K562 (cell line): Measurements from ENCODE around the gene BORCS8. TPM values are rescaled to one million over a fixed set of nuclear protein-coding genes. Genes with fewer than 3 reads are reported as not detected.
A peak's percentile ranks its signal among the peaks of the same experiment; 100 is the strongest.

Experiments used
- ATF1 ChIP-seq, 2 experiments: fragments of 450-650 bp in 1 of 2; IDR thresholded peaks; 2 replicates each; pipeline ENCODE4 v1.6.1; 2016; ENCODE audit warnings: missing compliant biosample characterization in 1 of 2, missing genetic modification characterization in 1 of 2
- CTBP1 ChIP-seq: fragments of 450-650 bp; IDR thresholded peaks from 2 replicates; pipeline ENCODE4 v1.6.1; 2016; ENCODE audit warnings: borderline replicate concordance
- NFIC ChIP-seq: fragments of 450-650 bp; IDR thresholded peaks from 2 replicates; pipeline ENCODE4 v1.6.1; 2017; ENCODE audit warnings: mild to moderate bottlenecking, inconsistent platforms
- RBFOX2 ChIP-seq: fragments of 200-400 bp; formaldehyde crosslinking; IDR thresholded peaks from 2 replicates; pipeline ENCODE4 v1.6.1; 2017; ENCODE audit warnings: low read depth, mild to moderate bottlenecking, low read length, moderate library complexity
- RNF2 ChIP-seq: sonication (generic); IDR thresholded peaks from 2 replicates; pipeline ENCODE4 v1.6.1; 2016
- SREBF1 ChIP-seq: fragments of 150-350 bp; IDR thresholded peaks from 2 replicates; pipeline ENCODE4 v1.6.1; 2014; ENCODE audit warnings: antibody characterized with exemption, low read depth, low read length, borderline replicate concordance
- UBTF ChIP-seq, 2 experiments: IDR thresholded peaks; 2 replicates each; pipeline ENCODE4 v1.6.1; 2012; ENCODE audit warnings: improper control_type of control experiment in 2 of 2, low read depth in 2 of 2, low read length in 2 of 2, borderline replicate concordance in 1 of 2
- WHSC1 ChIP-seq: IDR thresholded peaks from one replicate; pipeline ENCODE4 v1.6.1; 2012; ENCODE audit warnings: low read length, control low read depth, inconsistent platforms
- ZNF3 ChIP-seq: fragments of 250-450 bp; sonication (Bioruptor Pico); IDR thresholded peaks from 2 replicates; pipeline ENCODE4 v1.5.0; 2021; ENCODE audit warnings: mild to moderate bottlenecking, moderate library complexity
- polyA plus RNA-seq, 8 experiments: library from polyadenylated mRNA; depleted of rRNA in 4 of 8; stranded (reverse) in 5 of 8; unstranded in 3 of 8; fragments of >200 nt; fragmentation: Nextera tagmentation in 2 of 8; fragmentation: Illumina TruSeq in 1 of 8; extraction: Ambion mirVana in 2 of 8; extraction: Trizol in 1 of 8; gene quantifications; 2 replicates each; pipeline versions ENCODE4 v1.2.1 to v1.2.3, GENCODE V29; 2011 to 2014; ENCODE audit warnings: inconsistent platforms in 1 of 8, missing spikeins in 1 of 8
- total RNA-seq, 7 experiments: library from RNA; depleted of rRNA in 6 of 7; stranded (reverse); fragments of >200 nt in 6 of 7; fragmentation: Illumina TruSeq in 2 of 7; extraction: Trizol in 2 of 7; gene quantifications; 2 replicates each; pipeline versions ENCODE4 v1.2.1 to v1.2.3, GENCODE V29; 2011 to 2021; ENCODE audit warnings: low replicate concordance in 1 of 7
- TF ChIP-seq, protein P1 (sequence below): sonication (generic); formaldehyde crosslinking; IDR thresholded peaks from 2 replicates; pipeline ENCODE4 v1.8.0; 2023; ENCODE audit warnings: mild to moderate bottlenecking, missing genetic modification reagents
- TF ChIP-seq, protein P2 (sequence below): IDR thresholded peaks from 2 replicates; pipeline ENCODE4 v1.6.1; 2011; ENCODE audit warnings: borderline replicate concordance, low read depth, mild to moderate bottlenecking, moderate library complexity, low read length; ENCODE audit not compliant: insufficient read depth, poor library complexity, severe bottlenecking
- TF ChIP-seq, protein P3 (sequence below), 2 experiments: fragments of 200-800 bp in 1 of 2; sonication (Bioruptor generic) in 1 of 2; sonication (generic) in 1 of 2; formaldehyde crosslinking in 1 of 2; IDR thresholded peaks in 1 of 2; conservative IDR thresholded peaks in 1 of 2; 2 replicates each; pipeline versions ENCODE4 v1.5.0 to v1.6.1; 2016 to 2020; ENCODE audit warnings: missing compliant biosample characterization in 1 of 2, missing genetic modification characterization in 1 of 2, missing genetic modification reagents in 1 of 2

Gene BORCS8
- total and polyA plus RNA-seq, 9 of the 15 experiments (the other 6 are each of a cell fraction or from before 2014, with no cell fraction given), result 4.6 to 33.6 (median 16.3) TPM

DNA sequence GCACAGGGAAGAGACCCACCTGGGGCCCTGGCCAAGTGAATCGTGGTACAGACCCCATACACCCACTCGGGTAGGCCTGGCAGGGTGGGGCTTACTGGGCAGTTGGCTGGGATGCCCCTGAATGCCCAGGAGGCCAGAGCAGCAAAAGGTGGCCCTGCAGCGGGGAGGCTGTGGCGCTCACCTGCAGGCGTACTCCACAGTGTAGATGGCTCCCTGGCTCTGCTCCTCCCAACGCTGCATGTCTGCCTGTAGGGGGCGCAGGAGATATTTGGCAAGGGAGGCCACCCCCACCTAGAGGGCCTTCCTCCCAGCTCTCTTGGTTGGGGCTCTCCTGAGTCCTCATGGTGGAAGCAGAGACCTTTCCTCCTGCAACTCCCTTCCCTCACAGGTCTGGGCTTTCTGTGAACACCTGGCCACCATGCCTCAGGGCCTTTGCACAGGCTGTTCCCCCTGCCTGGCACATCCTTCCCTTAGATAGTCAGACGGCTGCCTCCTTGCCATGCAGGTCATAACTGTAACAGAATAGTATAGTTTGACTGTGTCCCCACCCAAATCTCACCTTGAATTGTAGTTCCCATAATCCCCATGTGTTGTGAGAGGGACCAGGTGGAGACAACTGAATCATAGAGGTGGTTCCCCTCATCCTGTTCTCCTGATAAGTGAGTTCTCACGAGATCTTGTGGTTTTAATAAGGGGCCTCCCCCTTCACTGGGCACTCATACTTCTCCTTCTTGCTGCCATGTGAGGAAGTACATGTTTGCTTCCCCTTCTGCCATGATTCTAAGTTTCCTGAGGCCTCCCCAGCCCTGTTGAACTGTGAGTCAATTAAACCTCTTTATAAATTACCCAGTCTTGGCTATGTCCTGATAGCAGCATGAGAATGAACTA lies 5.9 kb downstream of the BORCS8 start (continued):
- TF ChIP-seq, protein P1, sequence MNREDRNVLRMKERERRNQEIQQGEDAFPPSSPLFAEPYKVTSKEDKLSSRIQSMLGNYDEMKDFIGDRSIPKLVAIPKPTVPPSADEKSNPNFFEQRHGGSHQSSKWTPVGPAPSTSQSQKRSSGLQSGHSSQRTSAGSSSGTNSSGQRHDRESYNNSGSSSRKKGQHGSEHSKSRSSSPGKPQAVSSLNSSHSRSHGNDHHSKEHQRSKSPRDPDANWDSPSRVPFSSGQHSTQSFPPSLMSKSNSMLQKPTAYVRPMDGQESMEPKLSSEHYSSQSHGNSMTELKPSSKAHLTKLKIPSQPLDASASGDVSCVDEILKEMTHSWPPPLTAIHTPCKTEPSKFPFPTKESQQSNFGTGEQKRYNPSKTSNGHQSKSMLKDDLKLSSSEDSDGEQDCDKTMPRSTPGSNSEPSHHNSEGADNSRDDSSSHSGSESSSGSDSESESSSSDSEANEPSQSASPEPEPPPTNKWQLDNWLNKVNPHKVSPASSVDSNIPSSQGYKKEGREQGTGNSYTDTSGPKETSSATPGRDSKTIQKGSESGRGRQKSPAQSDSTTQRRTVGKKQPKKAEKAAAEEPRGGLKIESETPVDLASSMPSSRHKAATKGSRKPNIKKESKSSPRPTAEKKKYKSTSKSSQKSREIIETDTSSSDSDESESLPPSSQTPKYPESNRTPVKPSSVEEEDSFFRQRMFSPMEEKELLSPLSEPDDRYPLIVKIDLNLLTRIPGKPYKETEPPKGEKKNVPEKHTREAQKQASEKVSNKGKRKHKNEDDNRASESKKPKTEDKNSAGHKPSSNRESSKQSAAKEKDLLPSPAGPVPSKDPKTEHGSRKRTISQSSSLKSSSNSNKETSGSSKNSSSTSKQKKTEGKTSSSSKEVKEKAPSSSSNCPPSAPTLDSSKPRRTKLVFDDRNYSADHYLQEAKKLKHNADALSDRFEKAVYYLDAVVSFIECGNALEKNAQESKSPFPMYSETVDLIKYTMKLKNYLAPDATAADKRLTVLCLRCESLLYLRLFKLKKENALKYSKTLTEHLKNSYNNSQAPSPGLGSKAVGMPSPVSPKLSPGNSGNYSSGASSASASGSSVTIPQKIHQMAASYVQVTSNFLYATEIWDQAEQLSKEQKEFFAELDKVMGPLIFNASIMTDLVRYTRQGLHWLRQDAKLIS (CRISPR knock-in tag), result no peak
- TF ChIP-seq, protein P2, sequence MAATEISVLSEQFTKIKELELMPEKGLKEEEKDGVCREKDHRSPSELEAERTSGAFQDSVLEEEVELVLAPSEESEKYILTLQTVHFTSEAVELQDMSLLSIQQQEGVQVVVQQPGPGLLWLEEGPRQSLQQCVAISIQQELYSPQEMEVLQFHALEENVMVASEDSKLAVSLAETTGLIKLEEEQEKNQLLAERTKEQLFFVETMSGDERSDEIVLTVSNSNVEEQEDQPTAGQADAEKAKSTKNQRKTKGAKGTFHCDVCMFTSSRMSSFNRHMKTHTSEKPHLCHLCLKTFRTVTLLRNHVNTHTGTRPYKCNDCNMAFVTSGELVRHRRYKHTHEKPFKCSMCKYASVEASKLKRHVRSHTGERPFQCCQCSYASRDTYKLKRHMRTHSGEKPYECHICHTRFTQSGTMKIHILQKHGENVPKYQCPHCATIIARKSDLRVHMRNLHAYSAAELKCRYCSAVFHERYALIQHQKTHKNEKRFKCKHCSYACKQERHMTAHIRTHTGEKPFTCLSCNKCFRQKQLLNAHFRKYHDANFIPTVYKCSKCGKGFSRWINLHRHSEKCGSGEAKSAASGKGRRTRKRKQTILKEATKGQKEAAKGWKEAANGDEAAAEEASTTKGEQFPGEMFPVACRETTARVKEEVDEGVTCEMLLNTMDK, result peak; percentile 84
- peak; percentile 30; the same call in 1 of the 2 replicates for TF ChIP-seq CTBP1
- no peak for TF ChIP-seq SREBF1
- TF ChIP-seq, protein P3, sequence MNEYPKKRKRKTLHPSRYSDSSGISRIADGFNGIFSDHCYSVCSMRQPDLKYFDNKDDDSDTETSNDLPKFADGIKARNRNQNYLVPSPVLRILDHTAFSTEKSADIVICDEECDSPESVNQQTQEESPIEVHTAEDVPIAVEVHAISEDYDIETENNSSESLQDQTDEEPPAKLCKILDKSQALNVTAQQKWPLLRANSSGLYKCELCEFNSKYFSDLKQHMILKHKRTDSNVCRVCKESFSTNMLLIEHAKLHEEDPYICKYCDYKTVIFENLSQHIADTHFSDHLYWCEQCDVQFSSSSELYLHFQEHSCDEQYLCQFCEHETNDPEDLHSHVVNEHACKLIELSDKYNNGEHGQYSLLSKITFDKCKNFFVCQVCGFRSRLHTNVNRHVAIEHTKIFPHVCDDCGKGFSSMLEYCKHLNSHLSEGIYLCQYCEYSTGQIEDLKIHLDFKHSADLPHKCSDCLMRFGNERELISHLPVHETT (CRISPR knock-in tag; conservative IDR thresholded peaks at IDR 0.05 in 1 of 2, IDR thresholded peaks at IDR 0.05 in 1 of 2), result no peak
- TF ChIP-seq ZNF3, result no peak
- TF ChIP-seq WHSC1, result no peak
- TF ChIP-seq UBTF (IDR thresholded peaks at IDR 0.05; ENCODE audit: borderline replicate concordance in 1 of 2, low read depth in 2 of 2, low read length in 2 of 2), result no peak
- TF ChIP-seq ATF1 (CRISPR knock-in tag; IDR thresholded peaks at IDR 0.05), result no peak
- peak; percentile 28; the same call in 1 of the 2 replicates for TF ChIP-seq ATF1 (tag; IDR thresholded peaks at IDR 0.05)
- peak; percentile 25; the same call in 1 of the 2 replicates for TF ChIP-seq RBFOX2
- TF ChIP-seq NFIC, result peak; percentile 57; the same call in 1 of the 2 replicates
- TF ChIP-seq RNF2, result no peak
